NCI-H510A treated with DMSO at 0.1 percent for 48 hours (cell line): Measurements from ENCODE around the gene INTS15.
"Not testable (repeated sequence)": the region's sequence is repeated elsewhere in the genome, so short reads cannot be mapped to it uniquely, and the experiment has no call there.

Experiments
- DNase-seq: peaks from one replicate; lab custom pipeline; 2025; lab: John Stamatoyannopoulos, UW

The INTS15 gene

GRCh38 chr7:6589829-6590644 lies at the start of gene INTS15:
Gene INTS15 (plus strand): TSS chr7:6590021. CDS start chr7:6590284, 263 bp downstream.
- peak; percentile 79 for DNase-seq

GRCh38 chr7:6542368-6542767 lies 47.5 kb upstream of the INTS15 start:
- DNase-seq: no peak

GRCh38 chr7:6545398-6546126 lies 44.3 kb upstream of the INTS15 start:
- no peak for DNase-seq

GRCh38 chr7:6546498-6547251 lies 43.1 kb upstream of the INTS15 start:
- peak; percentile 37 for DNase-seq

- no peak for DNase-seq
Observed at GRCh38 chr7:6547400-6547799, 42.4 kb upstream of the INTS15 start.

GRCh38 chr7:6551016-6551511 lies 38.8 kb upstream of the INTS15 start, which contains the start of gene GRID2IP:
Gene GRID2IP (minus strand): TSS chr7:6551461. CDS start chr7:6551436, 25 bp downstream.
- no peak for DNase-seq

GRCh38 chr7:6553448-6554044 lies 36.3 kb upstream of the INTS15 start:
- DNase-seq: no peak

- DNase-seq: no peak
Observed at GRCh38 chr7:6554848-6555247, 35.0 kb upstream of the INTS15 start.

- DNase-seq: no peak
Observed at GRCh38 chr7:6556196-6556595, 33.6 kb upstream of the INTS15 start.

GRCh38 chr7:6558837-6559236 lies 31.0 kb upstream of the INTS15 start:
- peak; percentile 7 for DNase-seq

- no peak for DNase-seq
Observed at GRCh38 chr7:6559896-6560295, 29.9 kb upstream of the INTS15 start.

- no peak for DNase-seq
Observed at GRCh38 chr7:6562106-6562505, 27.7 kb upstream of the INTS15 start.

- DNase-seq: no peak
Observed at GRCh38 chr7:6563936-6564770, 25.7 kb upstream of the INTS15 start.

GRCh38 chr7:6565655-6566054 lies 24.2 kb upstream of the INTS15 start:
- DNase-seq: no peak

GRCh38 chr7:6567886-6568285 lies 21.9 kb upstream of the INTS15 start:
- DNase-seq: no peak

- DNase-seq: peak; percentile 13
Observed at GRCh38 chr7:6571160-6571779, 18.6 kb upstream of the INTS15 start.

GRCh38 chr7:6575281-6576023 lies 14.4 kb upstream of the INTS15 start:
- DNase-seq: no peak

- DNase-seq: no peak
Observed at GRCh38 chr7:6576024-6576866, 13.6 kb upstream of the INTS15 start.

- DNase-seq: not testable (repeated sequence)
Observed at GRCh38 chr7:6576867-6577368, 12.9 kb upstream of the INTS15 start.
